K562 (cell line): ENCODE results near the gene CYP11A1. TPM values are rescaled to one million over a fixed set of nuclear protein-coding genes. Genes with fewer than 3 reads are reported as not detected.
A peak's percentile ranks its signal among the peaks of the same experiment; 100 is the strongest.

Experiments
- ATF7 ChIP-seq: fragments of 450-650 bp; IDR thresholded peaks from 2 replicates; pipeline ENCODE4 v1.7.1; 2014; ENCODE audit warnings: mild to moderate bottlenecking, moderate library complexity
- EGR1 ChIP-seq: fragments of 450-650 bp; conservative IDR thresholded peaks from 2 replicates; pipeline ENCODE4 v1.6.1; 2017; ENCODE audit warnings: mild to moderate bottlenecking
- EP400 ChIP-seq: fragments of 450-650 bp; IDR thresholded peaks from 2 replicates; pipeline ENCODE4 v1.6.1; 2017; ENCODE audit warnings: antibody characterized with exemption, mild to moderate bottlenecking, moderate library complexity
- FOXJ3 ChIP-seq: sonication (generic); formaldehyde crosslinking; IDR thresholded peaks from 2 replicates; pipeline ENCODE4 v1.4.0; 2020; ENCODE audit warnings: mild to moderate bottlenecking, missing genetic modification reagents
- KDM2B ChIP-seq: fragments of 250-450 bp; sonication (Bioruptor Pico); IDR thresholded peaks from 2 replicates; pipeline ENCODE4 v1.8.0; 2021; ENCODE audit warnings: mild to moderate bottlenecking, moderate library complexity
- NR2C1 ChIP-seq, 2 experiments: fragments of 450-650 bp; IDR thresholded peaks; 2 replicates each; pipeline ENCODE4 v1.6.1; 2017; ENCODE audit warnings: mild to moderate bottlenecking in 2 of 2, antibody characterized with exemption in 1 of 2, inconsistent platforms in 1 of 2, missing compliant biosample characterization in 1 of 2, missing genetic modification characterization in 1 of 2
- RBM17 ChIP-seq: fragments of 200-400 bp; formaldehyde crosslinking; IDR thresholded peaks from 2 replicates; pipeline ENCODE4 v1.6.1; 2017; ENCODE audit warnings: low read depth, mild to moderate bottlenecking, low read length, borderline replicate concordance
- RHOXF2B ChIP-seq: fragments of 250-450 bp; sonication (Bioruptor Pico); conservative IDR thresholded peaks from 2 replicates; pipeline ENCODE4 v1.5.1; 2021
- TCF7L2 ChIP-seq: fragments of 150-350 bp; IDR thresholded peaks from 2 replicates; pipeline ENCODE4 v1.6.1; 2016; ENCODE audit warnings: low read depth, mild to moderate bottlenecking, low read length, moderate library complexity
- XRCC5 ChIP-seq: fragments of 200-400 bp; formaldehyde crosslinking; IDR thresholded peaks from 2 replicates; pipeline ENCODE4 v1.6.1; 2017; ENCODE audit warnings: low read depth, mild to moderate bottlenecking, low read length
- ZBTB8A ChIP-seq: fragments of 450-650 bp; IDR thresholded peaks from 2 replicates; pipeline ENCODE4 v1.6.1; 2018; ENCODE audit warnings: mild to moderate bottlenecking, moderate library complexity; ENCODE audit not compliant: partially characterized antibody
- ZNF583 ChIP-seq: fragments of 250-450 bp; sonication (Bioruptor Pico); IDR thresholded peaks from 2 replicates; pipeline ENCODE4 v1.4.0; 2020
- ZZZ3 ChIP-seq: fragments of 450-650 bp; IDR thresholded peaks from 2 replicates; pipeline ENCODE4 v1.6.1; 2016; ENCODE audit warnings: antibody characterized with exemption, mild to moderate bottlenecking, moderate library complexity
- polyA plus RNA-seq, 8 experiments: library from polyadenylated mRNA; depleted of rRNA in 4 of 8; stranded (reverse) in 5 of 8; unstranded in 3 of 8; fragments of >200 nt; fragmentation: Nextera tagmentation in 2 of 8; fragmentation: Illumina TruSeq in 1 of 8; extraction: Ambion mirVana in 2 of 8; extraction: Trizol in 1 of 8; gene quantifications; 2 replicates each; pipeline versions ENCODE4 v1.2.1 to v1.2.3, GENCODE V29; 2011 to 2014; ENCODE audit warnings: inconsistent platforms in 1 of 8, missing spikeins in 1 of 8
- total RNA-seq, 7 experiments: library from RNA; depleted of rRNA in 6 of 7; stranded (reverse); fragments of >200 nt in 6 of 7; fragmentation: Illumina TruSeq in 2 of 7; extraction: Trizol in 2 of 7; gene quantifications; 2 replicates each; pipeline versions ENCODE4 v1.2.1 to v1.2.3, GENCODE V29; 2011 to 2021; ENCODE audit warnings: low replicate concordance in 1 of 7
- TF ChIP-seq, protein P1 (sequence below): fragments of 450-650 bp; formaldehyde crosslinking; IDR thresholded peaks from 2 replicates; pipeline ENCODE4 v1.4.0; 2022; ENCODE audit warnings: missing genetic modification characterization
- TF ChIP-seq, protein P2 (sequence below): fragments of 450-650 bp; formaldehyde crosslinking; IDR thresholded peaks from 2 replicates; pipeline ENCODE4 v1.4.0; 2020; ENCODE audit warnings: mild to moderate bottlenecking, moderate library complexity
- TF ChIP-seq, protein P3 (sequence below): fragments of 250-450 bp; sonication (Bioruptor Pico); IDR thresholded peaks from 2 replicates; pipeline ENCODE4 v1.4.0; 2020; ENCODE audit warnings: mild to moderate bottlenecking, moderate library complexity, borderline replicate concordance
- TF ChIP-seq, protein P4 (sequence below): sonication (generic); formaldehyde crosslinking; IDR thresholded peaks from 2 replicates; pipeline ENCODE4 v1.8.0; 2023; ENCODE audit warnings: missing genetic modification reagents, mild to moderate bottlenecking, borderline replicate concordance

CYP11A1 gene
- total and polyA plus RNA-seq, 9 of the 15 experiments (the other 6 are each of a cell fraction or from before 2014, with no cell fraction given): 0.06 to 0.24 (median 0.10) TPM; not detected in 4

DNA sequence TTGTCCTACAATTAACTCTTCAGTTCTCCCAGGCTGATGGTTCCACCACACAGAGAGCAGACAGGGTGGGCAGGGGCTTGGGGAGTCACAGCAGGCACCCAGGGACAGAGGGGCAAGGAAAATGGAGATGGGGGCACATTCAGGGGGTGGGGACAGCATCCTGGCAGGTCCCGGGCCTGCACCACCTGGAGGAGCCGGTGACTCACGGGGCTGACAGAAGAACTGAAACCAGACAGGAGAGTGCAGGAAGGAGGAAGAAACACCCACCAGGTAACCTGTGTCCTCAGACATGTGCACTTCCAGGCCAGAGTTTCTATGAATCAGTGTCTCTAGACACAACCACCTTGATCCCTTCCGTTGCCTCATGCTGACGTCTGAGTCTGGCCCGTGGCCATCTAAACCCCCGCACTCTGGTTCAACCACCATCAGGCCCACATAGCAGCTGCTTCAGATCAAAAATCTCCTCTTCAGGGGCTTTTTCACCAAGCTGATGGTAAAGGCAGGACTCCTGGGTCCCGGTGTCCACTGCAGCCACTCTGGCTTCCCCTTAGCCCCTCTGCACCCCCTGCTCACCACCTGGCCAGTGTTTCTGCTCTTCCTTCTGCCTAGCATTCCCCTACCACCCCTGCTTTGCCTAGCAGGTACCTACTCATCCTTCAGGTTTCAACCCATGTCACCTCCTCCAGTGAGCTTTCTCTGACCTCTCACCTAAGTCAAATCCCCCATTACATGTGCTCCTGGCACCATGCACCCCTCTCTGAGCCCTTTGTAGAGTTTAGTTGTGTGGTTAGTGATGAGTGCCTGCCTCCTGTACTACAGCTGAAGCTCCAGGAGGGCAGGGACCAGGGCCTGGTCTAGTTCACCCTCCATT, 16.5 kb upstream of the CYP11A1 start (continued):
- no peak for TF ChIP-seq TCF7L2
- TF ChIP-seq ATF7: 0 out of 2 replicates have a peak, but pooled peaks have one; percentile 15
- TF ChIP-seq ZZZ3: no peak
- no peak for TF ChIP-seq NR2C1 (IDR thresholded peaks at IDR 0.05)
- no peak for TF ChIP-seq NR2C1 (tag; IDR thresholded peaks at IDR 0.05)
- TF ChIP-seq ZNF583 (CRISPR knock-in tag): no peak
- TF ChIP-seq RHOXF2B: no peak
- no peak for TF ChIP-seq KDM2B (CRISPR knock-in tag)
- TF ChIP-seq, protein P1, sequence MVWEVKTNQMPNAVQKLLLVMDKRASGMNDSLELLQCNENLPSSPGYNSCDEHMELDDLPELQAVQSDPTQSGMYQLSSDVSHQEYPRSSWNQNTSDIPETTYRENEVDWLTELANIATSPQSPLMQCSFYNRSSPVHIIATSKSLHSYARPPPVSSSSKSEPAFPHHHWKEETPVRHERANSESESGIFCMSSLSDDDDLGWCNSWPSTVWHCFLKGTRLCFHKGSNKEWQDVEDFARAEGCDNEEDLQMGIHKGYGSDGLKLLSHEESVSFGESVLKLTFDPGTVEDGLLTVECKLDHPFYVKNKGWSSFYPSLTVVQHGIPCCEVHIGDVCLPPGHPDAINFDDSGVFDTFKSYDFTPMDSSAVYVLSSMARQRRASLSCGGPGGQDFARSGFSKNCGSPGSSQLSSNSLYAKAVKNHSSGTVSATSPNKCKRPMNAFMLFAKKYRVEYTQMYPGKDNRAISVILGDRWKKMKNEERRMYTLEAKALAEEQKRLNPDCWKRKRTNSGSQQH (CRISPR knock-in tag): no peak
- TF ChIP-seq EGR1: peak; percentile 63
- no peak for TF ChIP-seq FOXJ3
- TF ChIP-seq, protein P2, sequence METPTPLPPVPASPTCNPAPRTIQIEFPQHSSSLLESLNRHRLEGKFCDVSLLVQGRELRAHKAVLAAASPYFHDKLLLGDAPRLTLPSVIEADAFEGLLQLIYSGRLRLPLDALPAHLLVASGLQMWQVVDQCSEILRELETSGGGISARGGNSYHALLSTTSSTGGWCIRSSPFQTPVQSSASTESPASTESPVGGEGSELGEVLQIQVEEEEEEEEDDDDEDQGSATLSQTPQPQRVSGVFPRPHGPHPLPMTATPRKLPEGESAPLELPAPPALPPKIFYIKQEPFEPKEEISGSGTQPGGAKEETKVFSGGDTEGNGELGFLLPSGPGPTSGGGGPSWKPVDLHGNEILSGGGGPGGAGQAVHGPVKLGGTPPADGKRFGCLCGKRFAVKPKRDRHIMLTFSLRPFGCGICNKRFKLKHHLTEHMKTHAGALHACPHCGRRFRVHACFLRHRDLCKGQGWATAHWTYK (CRISPR knock-in tag): no peak
- TF ChIP-seq, protein P3, sequence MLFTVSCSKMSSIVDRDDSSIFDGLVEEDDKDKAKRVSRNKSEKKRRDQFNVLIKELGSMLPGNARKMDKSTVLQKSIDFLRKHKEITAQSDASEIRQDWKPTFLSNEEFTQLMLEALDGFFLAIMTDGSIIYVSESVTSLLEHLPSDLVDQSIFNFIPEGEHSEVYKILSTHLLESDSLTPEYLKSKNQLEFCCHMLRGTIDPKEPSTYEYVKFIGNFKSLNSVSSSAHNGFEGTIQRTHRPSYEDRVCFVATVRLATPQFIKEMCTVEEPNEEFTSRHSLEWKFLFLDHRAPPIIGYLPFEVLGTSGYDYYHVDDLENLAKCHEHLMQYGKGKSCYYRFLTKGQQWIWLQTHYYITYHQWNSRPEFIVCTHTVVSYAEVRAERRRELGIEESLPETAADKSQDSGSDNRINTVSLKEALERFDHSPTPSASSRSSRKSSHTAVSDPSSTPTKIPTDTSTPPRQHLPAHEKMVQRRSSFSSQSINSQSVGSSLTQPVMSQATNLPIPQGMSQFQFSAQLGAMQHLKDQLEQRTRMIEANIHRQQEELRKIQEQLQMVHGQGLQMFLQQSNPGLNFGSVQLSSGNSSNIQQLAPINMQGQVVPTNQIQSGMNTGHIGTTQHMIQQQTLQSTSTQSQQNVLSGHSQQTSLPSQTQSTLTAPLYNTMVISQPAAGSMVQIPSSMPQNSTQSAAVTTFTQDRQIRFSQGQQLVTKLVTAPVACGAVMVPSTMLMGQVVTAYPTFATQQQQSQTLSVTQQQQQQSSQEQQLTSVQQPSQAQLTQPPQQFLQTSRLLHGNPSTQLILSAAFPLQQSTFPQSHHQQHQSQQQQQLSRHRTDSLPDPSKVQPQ: no peak
- TF ChIP-seq ZBTB8A: no peak
- no peak for TF ChIP-seq EP400
- no peak for TF ChIP-seq RBM17
- TF ChIP-seq, protein P4, sequence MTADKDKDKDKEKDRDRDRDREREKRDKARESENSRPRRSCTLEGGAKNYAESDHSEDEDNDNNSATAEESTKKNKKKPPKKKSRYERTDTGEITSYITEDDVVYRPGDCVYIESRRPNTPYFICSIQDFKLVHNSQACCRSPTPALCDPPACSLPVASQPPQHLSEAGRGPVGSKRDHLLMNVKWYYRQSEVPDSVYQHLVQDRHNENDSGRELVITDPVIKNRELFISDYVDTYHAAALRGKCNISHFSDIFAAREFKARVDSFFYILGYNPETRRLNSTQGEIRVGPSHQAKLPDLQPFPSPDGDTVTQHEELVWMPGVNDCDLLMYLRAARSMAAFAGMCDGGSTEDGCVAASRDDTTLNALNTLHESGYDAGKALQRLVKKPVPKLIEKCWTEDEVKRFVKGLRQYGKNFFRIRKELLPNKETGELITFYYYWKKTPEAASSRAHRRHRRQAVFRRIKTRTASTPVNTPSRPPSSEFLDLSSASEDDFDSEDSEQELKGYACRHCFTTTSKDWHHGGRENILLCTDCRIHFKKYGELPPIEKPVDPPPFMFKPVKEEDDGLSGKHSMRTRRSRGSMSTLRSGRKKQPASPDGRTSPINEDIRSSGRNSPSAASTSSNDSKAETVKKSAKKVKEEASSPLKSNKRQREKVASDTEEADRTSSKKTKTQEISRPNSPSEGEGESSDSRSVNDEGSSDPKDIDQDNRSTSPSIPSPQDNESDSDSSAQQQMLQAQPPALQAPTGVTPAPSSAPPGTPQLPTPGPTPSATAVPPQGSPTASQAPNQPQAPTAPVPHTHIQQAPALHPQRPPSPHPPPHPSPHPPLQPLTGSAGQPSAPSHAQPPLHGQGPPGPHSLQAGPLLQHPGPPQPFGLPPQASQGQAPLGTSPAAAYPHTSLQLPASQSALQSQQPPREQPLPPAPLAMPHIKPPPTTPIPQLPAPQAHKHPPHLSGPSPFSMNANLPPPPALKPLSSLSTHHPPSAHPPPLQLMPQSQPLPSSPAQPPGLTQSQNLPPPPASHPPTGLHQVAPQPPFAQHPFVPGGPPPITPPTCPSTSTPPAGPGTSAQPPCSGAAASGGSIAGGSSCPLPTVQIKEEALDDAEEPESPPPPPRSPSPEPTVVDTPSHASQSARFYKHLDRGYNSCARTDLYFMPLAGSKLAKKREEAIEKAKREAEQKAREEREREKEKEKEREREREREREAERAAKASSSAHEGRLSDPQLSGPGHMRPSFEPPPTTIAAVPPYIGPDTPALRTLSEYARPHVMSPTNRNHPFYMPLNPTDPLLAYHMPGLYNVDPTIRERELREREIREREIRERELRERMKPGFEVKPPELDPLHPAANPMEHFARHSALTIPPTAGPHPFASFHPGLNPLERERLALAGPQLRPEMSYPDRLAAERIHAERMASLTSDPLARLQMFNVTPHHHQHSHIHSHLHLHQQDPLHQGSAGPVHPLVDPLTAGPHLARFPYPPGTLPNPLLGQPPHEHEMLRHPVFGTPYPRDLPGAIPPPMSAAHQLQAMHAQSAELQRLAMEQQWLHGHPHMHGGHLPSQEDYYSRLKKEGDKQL (CRISPR knock-in tag): no peak
- no peak for TF ChIP-seq XRCC5
